GM12874 (cell line): ENCODE data around the gene RHOXF2.

Source experiments
- TF ChIP-seq, protein P1 (sequence below): IDR thresholded peaks from 2 replicates; pipeline ENCODE4 v1.5.1; 2011; ENCODE audit warnings: low read depth, mild to moderate bottlenecking, control low read depth, low read length, moderate library complexity; ENCODE audit not compliant: insufficient read depth

Gene RHOXF2

DNA sequence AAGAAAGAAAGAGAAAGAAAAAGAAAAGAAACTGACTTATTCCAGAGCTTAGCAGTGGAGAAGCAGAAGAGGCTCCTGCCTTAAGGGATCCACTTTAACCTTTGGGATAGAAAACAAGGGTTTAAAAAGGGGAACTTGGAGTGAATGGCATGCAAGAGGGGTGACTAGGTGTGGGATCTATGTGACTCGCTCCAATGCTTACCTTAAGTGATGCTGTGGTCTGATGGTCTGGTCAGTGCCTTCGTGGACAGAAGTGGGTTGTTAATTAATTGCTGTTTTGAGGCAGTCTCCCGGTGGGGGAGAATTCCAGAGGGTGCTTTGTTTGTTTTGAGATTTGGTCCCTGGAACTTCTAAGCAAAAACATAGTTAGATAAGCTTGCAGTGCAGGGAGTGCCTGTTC is 21.6 kb upstream of the RHOXF2 start:
- TF ChIP-seq, protein P1, sequence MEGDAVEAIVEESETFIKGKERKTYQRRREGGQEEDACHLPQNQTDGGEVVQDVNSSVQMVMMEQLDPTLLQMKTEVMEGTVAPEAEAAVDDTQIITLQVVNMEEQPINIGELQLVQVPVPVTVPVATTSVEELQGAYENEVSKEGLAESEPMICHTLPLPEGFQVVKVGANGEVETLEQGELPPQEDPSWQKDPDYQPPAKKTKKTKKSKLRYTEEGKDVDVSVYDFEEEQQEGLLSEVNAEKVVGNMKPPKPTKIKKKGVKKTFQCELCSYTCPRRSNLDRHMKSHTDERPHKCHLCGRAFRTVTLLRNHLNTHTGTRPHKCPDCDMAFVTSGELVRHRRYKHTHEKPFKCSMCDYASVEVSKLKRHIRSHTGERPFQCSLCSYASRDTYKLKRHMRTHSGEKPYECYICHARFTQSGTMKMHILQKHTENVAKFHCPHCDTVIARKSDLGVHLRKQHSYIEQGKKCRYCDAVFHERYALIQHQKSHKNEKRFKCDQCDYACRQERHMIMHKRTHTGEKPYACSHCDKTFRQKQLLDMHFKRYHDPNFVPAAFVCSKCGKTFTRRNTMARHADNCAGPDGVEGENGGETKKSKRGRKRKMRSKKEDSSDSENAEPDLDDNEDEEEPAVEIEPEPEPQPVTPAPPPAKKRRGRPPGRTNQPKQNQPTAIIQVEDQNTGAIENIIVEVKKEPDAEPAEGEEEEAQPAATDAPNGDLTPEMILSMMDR, result no peak

GRCh38 chrX:120137439-120137838 is 21.0 kb upstream of the RHOXF2 start:
- TF ChIP-seq, protein P1, result no peak

- TF ChIP-seq, protein P1, result no peak
Observed at GRCh38 chrX:120140293-120140981, 18.0 kb upstream of the RHOXF2 start.

GRCh38 chrX:120144178-120144844 is 14.1 kb upstream of the RHOXF2 start:
- TF ChIP-seq, protein P1, result no peak

DNA sequence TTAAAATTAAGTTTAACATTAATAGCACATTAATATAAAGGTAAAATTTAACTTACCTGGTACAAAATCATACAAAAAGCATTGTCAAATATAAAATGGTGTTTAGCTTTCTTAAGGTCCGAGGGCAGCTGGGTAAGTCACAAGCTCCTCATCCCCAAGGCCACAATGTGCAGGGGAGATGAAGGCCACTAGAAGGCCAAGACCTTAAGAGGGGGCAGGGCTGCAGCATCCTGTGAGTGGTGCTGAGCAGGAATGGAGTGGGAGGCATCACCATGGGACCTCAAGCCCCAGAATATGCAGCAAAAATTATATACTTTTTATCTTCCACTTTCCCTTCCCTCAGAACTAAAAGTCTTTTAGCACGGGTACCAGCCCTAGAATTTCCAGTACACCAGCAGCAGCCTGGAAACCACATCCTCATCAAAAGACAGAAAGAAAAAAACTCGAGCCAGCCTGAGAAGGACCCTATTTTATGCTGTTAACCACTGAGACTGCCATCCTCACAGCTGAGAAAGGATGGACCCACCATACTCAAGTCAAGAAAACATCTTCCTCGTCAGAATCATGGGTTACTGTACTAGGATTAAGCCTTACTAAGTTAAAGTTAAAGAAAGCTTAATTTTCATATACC is 13.0 kb upstream of the RHOXF2 start:
- TF ChIP-seq, protein P1, result no peak

DNA sequence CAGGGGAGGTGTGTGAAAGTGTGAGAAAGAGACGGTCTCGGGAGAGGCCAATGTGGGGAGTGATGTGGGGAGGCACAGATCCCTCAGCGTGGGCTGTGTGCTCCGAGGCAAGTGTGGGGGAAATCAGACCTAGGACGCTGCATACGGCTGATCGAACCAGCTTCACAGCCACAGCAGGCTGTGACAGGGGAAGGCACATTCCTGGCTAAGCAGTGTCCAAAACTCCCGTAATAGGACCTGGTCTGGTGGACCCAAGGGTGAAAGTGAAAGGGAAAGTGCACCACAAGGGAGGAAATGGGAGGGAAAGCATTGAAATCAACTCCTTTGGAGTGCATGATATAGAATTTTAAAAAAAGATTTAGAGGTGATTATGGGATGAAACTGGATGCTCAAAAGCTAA is 10.9 kb upstream of the RHOXF2 start:
- TF ChIP-seq, protein P1, result no peak

DNA sequence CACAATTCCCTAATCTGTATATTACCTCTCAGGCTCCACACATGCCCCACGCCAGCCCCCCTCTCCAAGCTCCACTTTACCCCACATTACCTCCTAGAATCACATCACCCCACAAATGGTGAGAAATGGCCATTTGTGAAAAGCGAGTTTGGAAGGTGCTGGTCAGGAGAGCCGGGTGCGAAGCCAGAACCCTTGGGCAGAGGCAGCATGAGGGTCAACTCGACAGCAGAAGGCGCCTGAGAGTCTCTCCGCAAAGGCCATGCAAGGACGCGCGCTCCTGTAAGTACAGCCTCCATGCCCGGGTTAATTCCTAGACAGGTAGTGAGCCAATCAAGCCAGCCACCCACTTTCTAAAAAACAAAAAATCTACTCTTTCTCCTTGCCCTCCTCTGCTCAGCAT is 42.4 kb downstream of the RHOXF2 start:
- TF ChIP-seq, protein P1, result no peak
